WTC11 (cell line): Measurements from ENCODE around the gene MVB12A. TPM values are rescaled to one million over a fixed set of nuclear protein-coding genes. Genes with fewer than 3 reads are reported as not detected.

Experiments used
- ATAC-seq: fragments of 200-7000 bp; cut with Tn5 transposase; 2 replicates; pipeline ENCODE4 v1.10.0; 2021; ENCODE audit warnings: mild to moderate bottlenecking, moderate library complexity
- CTCF ChIA-PET: fragments of 300-600 bp; sonication (Branson Sonifier 250); formaldehyde crosslinking; loops from one replicate; lab custom pipeline; 2021; ENCODE audit warnings: antibody characterized with exemption; lab: Charles Lee
- POLR2A ChIA-PET: fragments of 350-600 bp; sonication (Branson Sonifier 250); formaldehyde crosslinking; loops from one replicate; lab custom pipeline; 2021; ENCODE audit warnings: antibody characterized with exemption; lab: Charles Lee
- DNase-seq: peaks from one replicate; pipeline ENCODE4 v3.0.0; 2021; ENCODE audit warnings: low spot score
- H3K27ac Mint-ChIP-seq: 2 replicates; pipeline ENCODE4 v1.8.0; 2021; ENCODE audit warnings: mixed read lengths
- H3K27me3 Mint-ChIP-seq: 2 replicates; pipeline ENCODE4 v1.8.0; 2021; ENCODE audit warnings: low read depth, mild to moderate bottlenecking, moderate library complexity, mixed read lengths
- H3K36me3 Mint-ChIP-seq: 2 replicates; pipeline ENCODE4 v1.8.0; 2021; ENCODE audit warnings: mixed read lengths
- H3K4me1 Mint-ChIP-seq: 2 replicates; pipeline ENCODE4 v1.8.0; 2022; ENCODE audit warnings: mixed read lengths
- H3K4me3 Mint-ChIP-seq: 2 replicates; pipeline ENCODE4 v1.8.0; 2021; ENCODE audit warnings: mild to moderate bottlenecking, moderate library complexity, mixed read lengths
- H3K9me3 Mint-ChIP-seq: 2 replicates; pipeline ENCODE4 v1.8.0; 2021; ENCODE audit warnings: mixed read lengths
- GABPB1 ChIP-seq: sonication (generic); formaldehyde crosslinking; IDR thresholded peaks from 2 replicates; pipeline ENCODE4 v1.8.1; 2023; ENCODE audit warnings: mild to moderate bottlenecking, missing genetic modification reagents
- JAZF1 ChIP-seq: fragments of 250-450 bp; sonication (Bioruptor Pico); IDR thresholded peaks from 2 replicates; pipeline ENCODE4 v1.9.0; 2021; ENCODE audit warnings: moderate library complexity, mild to moderate bottlenecking, inconsistent platforms
- KAT7 ChIP-seq: sonication (generic); formaldehyde crosslinking; IDR thresholded peaks from 2 replicates; pipeline ENCODE4 v1.8.1; 2023; ENCODE audit warnings: missing genetic modification reagents, mild to moderate bottlenecking, borderline replicate concordance
- MXD4 ChIP-seq: fragments of 250-450 bp; sonication (Bioruptor Pico); IDR thresholded peaks from 2 replicates; pipeline ENCODE4 v1.8.0; 2021; ENCODE audit warnings: mild to moderate bottlenecking, moderate library complexity, borderline replicate concordance
- MYBL2 ChIP-seq: sonication (generic); formaldehyde crosslinking; IDR thresholded peaks from 2 replicates; pipeline ENCODE4 v1.8.1; 2023; ENCODE audit warnings: mild to moderate bottlenecking, moderate library complexity, missing genetic modification reagents
- NFYB ChIP-seq: sonication (generic); formaldehyde crosslinking; conservative IDR thresholded peaks from 2 replicates; pipeline ENCODE4 v1.8.0; 2022; ENCODE audit warnings: low read depth, missing genetic modification reagents
- NR2C2 ChIP-seq: sonication (generic); formaldehyde crosslinking; IDR thresholded peaks from 2 replicates; pipeline ENCODE4 v1.8.0; 2022; ENCODE audit warnings: mild to moderate bottlenecking, missing genetic modification reagents
- RORB ChIP-seq: fragments of 250-450 bp; sonication (Bioruptor Pico); IDR thresholded peaks from 2 replicates; pipeline ENCODE4 v1.9.0; 2021; ENCODE audit warnings: mild to moderate bottlenecking
- TEAD1 ChIP-seq: sonication (generic); formaldehyde crosslinking; IDR thresholded peaks from 2 replicates; pipeline ENCODE4 v1.8.0; 2022; ENCODE audit warnings: mild to moderate bottlenecking, missing genetic modification reagents
- TEAD4 ChIP-seq: sonication (generic); formaldehyde crosslinking; IDR thresholded peaks from 2 replicates; pipeline ENCODE4 v1.8.0; 2022; ENCODE audit warnings: mild to moderate bottlenecking, missing genetic modification reagents
- ZNF232 ChIP-seq: sonication (generic); formaldehyde crosslinking; IDR thresholded peaks from 2 replicates; pipeline ENCODE4 v1.8.0; 2022; ENCODE audit warnings: mild to moderate bottlenecking, missing genetic modification reagents
- total RNA-seq: library from RNA; stranded (reverse); gene quantifications from 3 replicates; pipeline ENCODE4 v1.2.3, GENCODE V29; 2021
- TF ChIP-seq, protein P1 (sequence below): fragments of 200-600 bp; IDR thresholded peaks from 2 replicates; pipeline ENCODE4 v1.8.0; 2022; ENCODE audit warnings: antibody characterized with exemption
- TF ChIP-seq, protein P2 (sequence below): sonication (generic); formaldehyde crosslinking; IDR thresholded peaks from 2 replicates; pipeline ENCODE4 v1.8.0; 2022; ENCODE audit warnings: mild to moderate bottlenecking, missing genetic modification reagents
- TF ChIP-seq, protein P3 (sequence below): fragments of 250-450 bp; sonication (Bioruptor Pico); IDR thresholded peaks from 2 replicates; pipeline ENCODE4 v1.8.0; 2021; ENCODE audit warnings: mild to moderate bottlenecking
- TF ChIP-seq, protein P4 (sequence below): sonication (generic); formaldehyde crosslinking; conservative IDR thresholded peaks from 2 replicates; pipeline ENCODE4 v1.8.1; 2023; ENCODE audit warnings: mild to moderate bottlenecking, low read depth, missing genetic modification reagents, moderate library complexity
- TF ChIP-seq, protein P5 (sequence below): sonication (generic); formaldehyde crosslinking; IDR thresholded peaks from 2 replicates; pipeline ENCODE4 v1.8.1; 2023; ENCODE audit warnings: mild to moderate bottlenecking, missing genetic modification reagents, moderate library complexity
- TF ChIP-seq, protein P6 (sequence below): sonication (generic); formaldehyde crosslinking; IDR thresholded peaks from 2 replicates; pipeline ENCODE4 v1.8.0; 2022; ENCODE audit warnings: mild to moderate bottlenecking, missing genetic modification reagents

The MVB12A gene
- total RNA-seq, 1 experiment from 2014 or later: 58.7 TPM

DNA sequence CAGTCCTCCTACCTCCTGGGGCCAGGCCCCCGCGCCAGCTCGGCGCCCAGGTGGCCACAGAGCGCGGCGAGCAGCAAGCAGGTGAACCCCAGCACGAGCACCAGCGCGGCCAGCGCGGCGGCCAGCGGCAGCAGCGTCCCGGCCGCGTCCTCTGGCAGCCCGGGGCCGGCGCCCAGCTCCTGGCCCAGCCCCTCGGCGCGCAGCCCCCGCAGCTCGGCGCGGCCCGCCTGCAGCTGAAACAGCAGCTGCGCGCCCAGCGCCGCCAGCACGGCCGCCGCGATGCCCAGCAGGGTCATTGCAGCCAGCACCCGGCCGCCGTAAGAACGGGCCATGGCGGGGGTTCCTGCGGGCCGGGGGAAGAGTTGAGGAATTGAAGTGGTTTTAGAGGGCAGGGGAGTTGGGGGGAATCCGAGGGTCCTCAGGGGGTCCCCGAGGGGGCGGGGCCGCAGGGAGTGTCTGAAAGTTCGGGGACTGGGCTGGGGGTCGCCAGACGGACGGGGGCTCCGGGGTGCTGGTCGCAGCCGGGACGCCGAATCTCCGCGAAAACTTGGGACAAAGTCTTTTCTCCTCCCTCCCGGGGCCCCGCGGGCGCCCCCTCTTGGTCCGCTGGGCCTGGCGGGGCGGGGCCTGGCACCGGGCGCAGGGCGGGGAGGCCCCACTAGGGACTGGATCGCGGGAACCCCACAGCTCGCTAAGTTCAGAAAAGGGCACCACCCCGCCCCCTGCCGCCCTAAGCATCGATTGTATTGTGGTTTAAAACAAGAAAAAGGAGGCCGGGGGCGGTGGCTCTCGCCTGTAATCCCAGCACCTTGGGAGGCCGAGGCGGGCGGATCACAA is 28.5 kb downstream of the MVB12A start, which contains the start of gene TMEM221:
Gene TMEM221 (minus strand): TSS at position 538 of the 837 bp plus-strand sequence. CDS start 206 bp downstream, at position 332.
- Mint-ChIP-seq H3K27me3 (peaks cover 22% of the 10 kb centered on the region), H3K27ac (no peak within 1 kb of the TSS), H3K36me3 (no peaks in the 10 kb centered on the region), H3K4me1 (peaks cover 3% of the 10 kb centered on the region), H3K4me3 (peak within 1 kb of the TSS; percentile 70), H3K9me3 (peaks cover 6% of the 10 kb centered on the region)
- TF ChIP-seq, protein P1, sequence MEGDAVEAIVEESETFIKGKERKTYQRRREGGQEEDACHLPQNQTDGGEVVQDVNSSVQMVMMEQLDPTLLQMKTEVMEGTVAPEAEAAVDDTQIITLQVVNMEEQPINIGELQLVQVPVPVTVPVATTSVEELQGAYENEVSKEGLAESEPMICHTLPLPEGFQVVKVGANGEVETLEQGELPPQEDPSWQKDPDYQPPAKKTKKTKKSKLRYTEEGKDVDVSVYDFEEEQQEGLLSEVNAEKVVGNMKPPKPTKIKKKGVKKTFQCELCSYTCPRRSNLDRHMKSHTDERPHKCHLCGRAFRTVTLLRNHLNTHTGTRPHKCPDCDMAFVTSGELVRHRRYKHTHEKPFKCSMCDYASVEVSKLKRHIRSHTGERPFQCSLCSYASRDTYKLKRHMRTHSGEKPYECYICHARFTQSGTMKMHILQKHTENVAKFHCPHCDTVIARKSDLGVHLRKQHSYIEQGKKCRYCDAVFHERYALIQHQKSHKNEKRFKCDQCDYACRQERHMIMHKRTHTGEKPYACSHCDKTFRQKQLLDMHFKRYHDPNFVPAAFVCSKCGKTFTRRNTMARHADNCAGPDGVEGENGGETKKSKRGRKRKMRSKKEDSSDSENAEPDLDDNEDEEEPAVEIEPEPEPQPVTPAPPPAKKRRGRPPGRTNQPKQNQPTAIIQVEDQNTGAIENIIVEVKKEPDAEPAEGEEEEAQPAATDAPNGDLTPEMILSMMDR: peak; percentile 40; the same call in 1 of the 2 replicates
- TF ChIP-seq, protein P2, sequence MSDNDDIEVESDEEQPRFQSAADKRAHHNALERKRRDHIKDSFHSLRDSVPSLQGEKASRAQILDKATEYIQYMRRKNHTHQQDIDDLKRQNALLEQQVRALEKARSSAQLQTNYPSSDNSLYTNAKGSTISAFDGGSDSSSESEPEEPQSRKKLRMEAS (CRISPR knock-in tag): 0 out of 2 replicates have a peak, but pooled peaks have one; percentile 31
- TF ChIP-seq NR2C2 (peak; percentile 71; the same call in 1 of the 2 replicates), TEAD1 (CRISPR knock-in tag) (no peak)
- peak; percentile 78 for DNase-seq
- ChIA-PET CTCF (interaction anchor here (0.6 to 2.2 kb wide), 19 partner anchors 10 to 543 kb away, joined by 3 to 14 read pairs (median 5); partner anchors contain the start of genes MVB12A and SLC27A1), POLR2A (no interaction called here)
- ATAC-seq: peak; percentile 75

DNA sequence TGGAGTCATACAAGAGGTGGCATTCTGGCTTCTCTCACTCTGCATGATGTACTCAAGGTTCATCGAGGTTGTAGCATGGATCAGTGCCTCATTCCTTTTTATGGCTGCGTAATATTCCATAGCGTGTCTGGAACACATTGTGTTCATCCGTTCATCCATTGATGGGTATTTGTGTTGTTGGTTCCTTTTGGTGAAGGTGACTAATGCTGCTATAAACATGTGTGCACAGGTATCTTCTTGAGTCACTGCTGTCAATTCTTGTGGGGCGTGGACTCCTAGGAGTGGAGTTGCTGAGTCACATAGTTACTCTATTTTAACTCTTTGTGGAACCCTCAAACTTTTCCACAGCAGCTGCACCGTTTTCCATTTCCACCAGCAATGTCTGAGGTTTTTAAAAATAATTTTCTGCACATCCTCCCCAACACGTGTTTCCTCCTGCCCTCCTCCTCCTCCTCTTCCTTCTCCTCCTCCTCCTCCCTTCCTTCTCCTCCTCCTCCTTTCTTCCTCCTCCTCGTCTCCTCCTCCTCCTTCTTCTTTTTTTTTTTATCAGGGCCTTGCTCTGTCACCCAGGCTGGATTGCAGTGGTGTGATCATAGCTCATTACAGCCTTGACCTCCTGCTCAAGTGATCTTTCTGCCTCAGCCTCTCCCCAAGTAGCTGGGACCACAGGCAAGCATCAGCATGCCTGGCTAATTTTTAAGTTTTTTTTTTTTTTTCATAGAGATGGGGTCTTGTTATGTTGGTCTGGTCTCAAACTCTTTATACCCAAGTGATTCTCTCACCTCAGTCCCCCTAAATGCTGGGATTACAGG is 30.6 kb downstream of the MVB12A start:
- CTCF ChIA-PET: interaction anchor here (0.6 to 1.3 kb wide), 4 partner anchors 9 to 156 kb away, joined by 3 to 5 read pairs (median 4); no protein-coding TSS in a partner anchor
- Mint-ChIP-seq H3K27me3 (peaks cover 41% of the 10 kb centered on the region), H3K27ac (no peak overlapping the region), H3K4me3 (no peak overlapping the region), H3K4me1 (peaks cover 17% of the 10 kb centered on the region), H3K9me3 (peaks cover 7% of the 10 kb centered on the region), H3K36me3 (no peaks in the 10 kb centered on the region)
- POLR2A ChIA-PET: no interaction called here
- DNase-seq (no peak), ATAC-seq (no peak)
- TF ChIP-seq TEAD1 (CRISPR knock-in tag) (no peak), TEAD4 (CRISPR knock-in tag) (no peak), MYBL2 (CRISPR knock-in tag) (no peak), RORB (no peak), MXD4 (CRISPR knock-in tag) (no peak), KAT7 (no peak), NFYB (CRISPR knock-in tag) (no peak), ZNF232 (CRISPR knock-in tag) (no peak), JAZF1 (no peak), GABPB1 (CRISPR knock-in tag) (no peak)
- TF ChIP-seq, protein P1: no peak
- TF ChIP-seq, protein P3, sequence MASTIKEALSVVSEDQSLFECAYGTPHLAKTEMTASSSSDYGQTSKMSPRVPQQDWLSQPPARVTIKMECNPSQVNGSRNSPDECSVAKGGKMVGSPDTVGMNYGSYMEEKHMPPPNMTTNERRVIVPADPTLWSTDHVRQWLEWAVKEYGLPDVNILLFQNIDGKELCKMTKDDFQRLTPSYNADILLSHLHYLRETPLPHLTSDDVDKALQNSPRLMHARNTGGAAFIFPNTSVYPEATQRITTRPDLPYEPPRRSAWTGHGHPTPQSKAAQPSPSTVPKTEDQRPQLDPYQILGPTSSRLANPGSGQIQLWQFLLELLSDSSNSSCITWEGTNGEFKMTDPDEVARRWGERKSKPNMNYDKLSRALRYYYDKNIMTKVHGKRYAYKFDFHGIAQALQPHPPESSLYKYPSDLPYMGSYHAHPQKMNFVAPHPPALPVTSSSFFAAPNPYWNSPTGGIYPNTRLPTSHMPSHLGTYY: no peak
- TF ChIP-seq, protein P4, sequence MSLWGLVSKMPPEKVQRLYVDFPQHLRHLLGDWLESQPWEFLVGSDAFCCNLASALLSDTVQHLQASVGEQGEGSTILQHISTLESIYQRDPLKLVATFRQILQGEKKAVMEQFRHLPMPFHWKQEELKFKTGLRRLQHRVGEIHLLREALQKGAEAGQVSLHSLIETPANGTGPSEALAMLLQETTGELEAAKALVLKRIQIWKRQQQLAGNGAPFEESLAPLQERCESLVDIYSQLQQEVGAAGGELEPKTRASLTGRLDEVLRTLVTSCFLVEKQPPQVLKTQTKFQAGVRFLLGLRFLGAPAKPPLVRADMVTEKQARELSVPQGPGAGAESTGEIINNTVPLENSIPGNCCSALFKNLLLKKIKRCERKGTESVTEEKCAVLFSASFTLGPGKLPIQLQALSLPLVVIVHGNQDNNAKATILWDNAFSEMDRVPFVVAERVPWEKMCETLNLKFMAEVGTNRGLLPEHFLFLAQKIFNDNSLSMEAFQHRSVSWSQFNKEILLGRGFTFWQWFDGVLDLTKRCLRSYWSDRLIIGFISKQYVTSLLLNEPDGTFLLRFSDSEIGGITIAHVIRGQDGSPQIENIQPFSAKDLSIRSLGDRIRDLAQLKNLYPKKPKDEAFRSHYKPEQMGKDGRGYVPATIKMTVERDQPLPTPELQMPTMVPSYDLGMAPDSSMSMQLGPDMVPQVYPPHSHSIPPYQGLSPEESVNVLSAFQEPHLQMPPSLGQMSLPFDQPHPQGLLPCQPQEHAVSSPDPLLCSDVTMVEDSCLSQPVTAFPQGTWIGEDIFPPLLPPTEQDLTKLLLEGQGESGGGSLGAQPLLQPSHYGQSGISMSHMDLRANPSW (CRISPR knock-in tag): no peak
- TF ChIP-seq, protein P5, sequence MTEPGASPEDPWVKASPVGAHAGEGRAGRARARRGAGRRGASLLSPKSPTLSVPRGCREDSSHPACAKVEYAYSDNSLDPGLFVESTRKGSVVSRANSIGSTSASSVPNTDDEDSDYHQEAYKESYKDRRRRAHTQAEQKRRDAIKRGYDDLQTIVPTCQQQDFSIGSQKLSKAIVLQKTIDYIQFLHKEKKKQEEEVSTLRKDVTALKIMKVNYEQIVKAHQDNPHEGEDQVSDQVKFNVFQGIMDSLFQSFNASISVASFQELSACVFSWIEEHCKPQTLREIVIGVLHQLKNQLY (CRISPR knock-in tag): no peak
- TF ChIP-seq, protein P6, sequence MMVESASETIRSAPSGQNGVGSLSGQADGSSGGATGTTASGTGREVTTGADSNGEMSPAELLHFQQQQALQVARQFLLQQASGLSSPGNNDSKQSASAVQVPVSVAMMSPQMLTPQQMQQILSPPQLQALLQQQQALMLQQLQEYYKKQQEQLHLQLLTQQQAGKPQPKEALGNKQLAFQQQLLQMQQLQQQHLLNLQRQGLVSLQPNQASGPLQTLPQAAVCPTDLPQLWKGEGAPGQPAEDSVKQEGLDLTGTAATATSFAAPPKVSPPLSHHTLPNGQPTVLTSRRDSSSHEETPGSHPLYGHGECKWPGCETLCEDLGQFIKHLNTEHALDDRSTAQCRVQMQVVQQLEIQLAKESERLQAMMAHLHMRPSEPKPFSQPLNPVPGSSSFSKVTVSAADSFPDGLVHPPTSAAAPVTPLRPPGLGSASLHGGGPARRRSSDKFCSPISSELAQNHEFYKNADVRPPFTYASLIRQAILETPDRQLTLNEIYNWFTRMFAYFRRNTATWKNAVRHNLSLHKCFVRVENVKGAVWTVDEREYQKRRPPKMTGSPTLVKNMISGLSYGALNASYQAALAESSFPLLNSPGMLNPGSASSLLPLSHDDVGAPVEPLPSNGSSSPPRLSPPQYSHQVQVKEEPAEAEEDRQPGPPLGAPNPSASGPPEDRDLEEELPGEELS: no peak
